ENCODE data around the gene DAG1.

DAG1 gene

GRCh38 chr3:49509028-49509561 lies 39.0 kb downstream of the DAG1 start:
- Histone ChIP-seq H3K36me3 (ENCODE audit: low read depth) (peaks cover 36% of the 10 kb centered on the region), H3K27ac (ENCODE audit: poor library complexity, severe bottlenecking) (no peak overlapping the region), H3K27me3 (ENCODE audit: insufficient read depth, poor library complexity, severe bottlenecking) (no peaks in the 10 kb centered on the region), H3K4me3 (ENCODE audit: severe bottlenecking) (no peak overlapping the region), H3K4me1 (ENCODE audit: insufficient read depth, poor library complexity, severe bottlenecking) (no peaks in the 10 kb centered on the region), H3K9me3 (ENCODE audit: severe bottlenecking) (no peaks in the 10 kb centered on the region)
- TF ChIP-seq, protein P1, sequence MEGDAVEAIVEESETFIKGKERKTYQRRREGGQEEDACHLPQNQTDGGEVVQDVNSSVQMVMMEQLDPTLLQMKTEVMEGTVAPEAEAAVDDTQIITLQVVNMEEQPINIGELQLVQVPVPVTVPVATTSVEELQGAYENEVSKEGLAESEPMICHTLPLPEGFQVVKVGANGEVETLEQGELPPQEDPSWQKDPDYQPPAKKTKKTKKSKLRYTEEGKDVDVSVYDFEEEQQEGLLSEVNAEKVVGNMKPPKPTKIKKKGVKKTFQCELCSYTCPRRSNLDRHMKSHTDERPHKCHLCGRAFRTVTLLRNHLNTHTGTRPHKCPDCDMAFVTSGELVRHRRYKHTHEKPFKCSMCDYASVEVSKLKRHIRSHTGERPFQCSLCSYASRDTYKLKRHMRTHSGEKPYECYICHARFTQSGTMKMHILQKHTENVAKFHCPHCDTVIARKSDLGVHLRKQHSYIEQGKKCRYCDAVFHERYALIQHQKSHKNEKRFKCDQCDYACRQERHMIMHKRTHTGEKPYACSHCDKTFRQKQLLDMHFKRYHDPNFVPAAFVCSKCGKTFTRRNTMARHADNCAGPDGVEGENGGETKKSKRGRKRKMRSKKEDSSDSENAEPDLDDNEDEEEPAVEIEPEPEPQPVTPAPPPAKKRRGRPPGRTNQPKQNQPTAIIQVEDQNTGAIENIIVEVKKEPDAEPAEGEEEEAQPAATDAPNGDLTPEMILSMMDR (IDR thresholded peaks at IDR 0.05; ENCODE audit: poor library complexity, severe bottlenecking): no peak
- ATAC-seq (ENCODE audit: low read depth): no peak
- DNase-seq (ENCODE audit: low spot score): no peak

- no peaks in the 10 kb centered on the region for H3K4me1 ChIP-seq (ENCODE audit: insufficient read depth, poor library complexity, severe bottlenecking)
- H3K4me3 ChIP-seq (ENCODE audit: severe bottlenecking): no peak overlapping the region
- DNase-seq (ENCODE audit: low spot score) (no peak), ATAC-seq (ENCODE audit: low read depth) (no peak)
- TF ChIP-seq, protein P1 (IDR thresholded peaks at IDR 0.05; ENCODE audit: poor library complexity, severe bottlenecking): no peak
- H3K27ac ChIP-seq (ENCODE audit: poor library complexity, severe bottlenecking): no peak overlapping the region
- no peaks in the 10 kb centered on the region for H3K9me3 ChIP-seq (ENCODE audit: severe bottlenecking)
- no peaks in the 10 kb centered on the region for H3K27me3 ChIP-seq (ENCODE audit: insufficient read depth, poor library complexity, severe bottlenecking)
- peaks cover 44% of the 10 kb centered on the region for H3K36me3 ChIP-seq (ENCODE audit: low read depth)
Observed at GRCh38 chr3:49511639-49512038, 41.6 kb downstream of the DAG1 start.

DNA sequence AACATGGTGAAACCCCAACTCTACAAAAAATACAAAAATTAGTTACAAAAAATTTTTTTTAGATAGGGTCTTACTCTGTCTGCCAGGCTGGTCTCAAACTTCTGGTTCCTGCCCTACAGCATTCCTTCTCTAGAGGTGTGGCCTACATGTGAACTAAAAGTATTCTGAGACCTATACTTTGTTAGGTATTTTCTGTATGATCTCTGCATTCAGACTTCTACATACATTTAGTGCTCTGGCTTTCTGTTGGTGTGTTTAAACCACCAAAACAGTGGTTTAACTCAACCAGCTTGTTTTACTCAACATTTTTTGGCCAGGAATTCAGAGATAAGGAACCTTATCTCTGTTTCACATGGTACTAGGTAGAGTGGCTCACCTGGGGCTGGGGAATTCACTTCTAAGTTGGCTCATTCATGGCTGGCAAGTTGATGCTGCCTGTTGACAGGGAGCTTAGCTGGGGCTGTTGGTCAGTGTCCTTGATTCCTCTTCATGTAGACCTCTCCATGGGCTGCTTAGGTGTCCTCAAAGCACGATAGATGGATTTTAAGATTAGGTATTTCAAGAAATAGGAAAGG lies 42.8 kb downstream of the DAG1 start:
- no peak for DNase-seq (ENCODE audit: low spot score)
- Histone ChIP-seq H3K27ac (ENCODE audit: poor library complexity, severe bottlenecking) (no peak overlapping the region), H3K4me1 (ENCODE audit: insufficient read depth, poor library complexity, severe bottlenecking) (no peaks in the 10 kb centered on the region), H3K27me3 (ENCODE audit: insufficient read depth, poor library complexity, severe bottlenecking) (no peaks in the 10 kb centered on the region), H3K4me3 (ENCODE audit: severe bottlenecking) (no peak overlapping the region), H3K36me3 (ENCODE audit: low read depth) (peaks cover 50% of the 10 kb centered on the region), H3K9me3 (ENCODE audit: severe bottlenecking) (no peaks in the 10 kb centered on the region)
- no peak for ATAC-seq (ENCODE audit: low read depth)
- TF ChIP-seq, protein P1 (IDR thresholded peaks at IDR 0.05; ENCODE audit: poor library complexity, severe bottlenecking): no peak

- TF ChIP-seq, protein P1 (IDR thresholded peaks at IDR 0.05; ENCODE audit: poor library complexity, severe bottlenecking): no peak
- no peak overlapping the region for H3K27ac ChIP-seq (ENCODE audit: poor library complexity, severe bottlenecking)
- H3K27me3 ChIP-seq (ENCODE audit: insufficient read depth, poor library complexity, severe bottlenecking): no peaks in the 10 kb centered on the region
- H3K4me1 ChIP-seq (ENCODE audit: insufficient read depth, poor library complexity, severe bottlenecking): no peaks in the 10 kb centered on the region
- ATAC-seq (ENCODE audit: low read depth): no peak
- DNase-seq (ENCODE audit: low spot score): no peak
- H3K4me3 ChIP-seq (ENCODE audit: severe bottlenecking): no peak overlapping the region
- peaks cover 55% of the 10 kb centered on the region for H3K36me3 ChIP-seq (ENCODE audit: low read depth)
- no peaks in the 10 kb centered on the region for H3K9me3 ChIP-seq (ENCODE audit: severe bottlenecking)
Observed at GRCh38 chr3:49513494-49514124, 43.5 kb downstream of the DAG1 start.

- no peak overlapping the region for H3K27ac ChIP-seq (ENCODE audit: poor library complexity, severe bottlenecking)
- DNase-seq (ENCODE audit: low spot score) (no peak), ATAC-seq (ENCODE audit: low read depth) (no peak)
- H3K36me3 ChIP-seq (ENCODE audit: low read depth): peaks cover 30% of the 10 kb centered on the region
- TF ChIP-seq, protein P1 (IDR thresholded peaks at IDR 0.05; ENCODE audit: poor library complexity, severe bottlenecking): no peak
- no peaks in the 10 kb centered on the region for H3K27me3 ChIP-seq (ENCODE audit: insufficient read depth, poor library complexity, severe bottlenecking)
- H3K9me3 ChIP-seq (ENCODE audit: severe bottlenecking): no peaks in the 10 kb centered on the region
- no peaks in the 10 kb centered on the region for H3K4me1 ChIP-seq (ENCODE audit: insufficient read depth, poor library complexity, severe bottlenecking)
- H3K4me3 ChIP-seq (ENCODE audit: severe bottlenecking): no peak overlapping the region
Observed at GRCh38 chr3:49518016-49518415, 47.9 kb downstream of the DAG1 start.
